ENCODE data around the gene ORAI3.

GRCh38 chr16:30953111-30953510, 4.2 kb downstream of the ORAI3 start:
- TF ChIP-seq POLR2A (IDR thresholded peaks at IDR 0.05): no peak
- TF ChIP-seq CTCF (IDR thresholded peaks at IDR 0.05): no peak
